LHCN-M2 (cell line): ENCODE results near the gene KRTAP3-1. TPM values are rescaled to one million over a fixed set of nuclear protein-coding genes. Genes with fewer than 3 reads are reported as not detected.

Experiments
- DNase-seq: peaks from one replicate; pipeline ENCODE4 v3.0.0-alpha.2; 2012; ENCODE audit warnings: low read depth
- total RNA-seq: library from RNA; depleted of rRNA; stranded (reverse); fragments of >200 nt; gene quantifications from 2 replicates; pipeline ENCODE4 v1.2.3, GENCODE V29; 2014; rRNA removed

KRTAP3-1 gene
- total RNA-seq, 1 experiment from 2014 or later: not detected

- no peak for DNase-seq
Measured at GRCh38 chr17:40980117-40980516, 28.8 kb downstream of the KRTAP3-1 start.

GRCh38 chr17:40978575-40979151 is 30.3 kb downstream of the KRTAP3-1 start:
- no peak for DNase-seq

- DNase-seq: no peak
Measured at GRCh38 chr17:40975516-40975915, 33.4 kb downstream of the KRTAP3-1 start.

- no peak for DNase-seq
Measured at GRCh38 chr17:40974366-40974765, 34.6 kb downstream of the KRTAP3-1 start.

GRCh38 chr17:40967582-40967981 is 41.3 kb downstream of the KRTAP3-1 start:
- DNase-seq: no peak

- no peak for DNase-seq
Measured at GRCh38 chr17:40966848-40967247, 42.1 kb downstream of the KRTAP3-1 start, which contains the start of gene KRT39. Gene KRT39 (minus strand): TSS chr17:40966948. CDS start chr17:40966856, 92 bp downstream.

GRCh38 chr17:40963838-40964237 is 45.1 kb downstream of the KRTAP3-1 start:
- no peak for DNase-seq

- no peak for DNase-seq
Measured at GRCh38 chr17:40962059-40962561, 46.8 kb downstream of the KRTAP3-1 start.

GRCh38 chr17:40961591-40961990 is 47.3 kb downstream of the KRTAP3-1 start:
- DNase-seq: no peak

GRCh38 chr17:40960144-40960543 is 48.8 kb downstream of the KRTAP3-1 start:
- no peak for DNase-seq

Other genes with a start within 250 kb of the KRTAP3-1 start
- gene KRT26, start 236.9 kb downstream of the KRTAP3-1 start, total RNA-seq: not detected in 2 replicates
- not detected in 2 replicates for gene KRT27, start 226.6 kb downstream of the KRTAP3-1 start, total RNA-seq
- gene KRT28, start 209.2 kb downstream of the KRTAP3-1 start, total RNA-seq: not detected in 2 replicates
- gene KRT10, start 186.5 kb downstream of the KRTAP3-1 start, total RNA-seq: 20.1 and 33.0 TPM in 2 replicates
- not detected in 2 replicates for gene KRT12, start 141.9 kb downstream of the KRTAP3-1 start, total RNA-seq
- not detected in 2 replicates for gene KRT20, start 123.9 kb downstream of the KRTAP3-1 start, total RNA-seq
- gene KRT23, start 71.5 kb downstream of the KRTAP3-1 start, total RNA-seq: not detected in 2 replicates
- not detected in 2 replicates for gene KRT39, start 42.2 kb downstream of the KRTAP3-1 start, total RNA-seq
- gene KRT40, start 24.8 kb downstream of the KRTAP3-1 start, total RNA-seq: not detected in 2 replicates
- not detected in 2 replicates for gene KRTAP3-3, start 15.0 kb downstream of the KRTAP3-1 start, total RNA-seq
- not detected in 2 replicates for gene KRTAP3-2, start 9.2 kb downstream of the KRTAP3-1 start, total RNA-seq
- 2.8 and 6.0 TPM in 2 replicates for gene KRTAP1-5, start 18.1 kb upstream of the KRTAP3-1 start, total RNA-seq
- not detected in 2 replicates for gene KRTAP1-4, start 21.1 kb upstream of the KRTAP3-1 start, total RNA-seq
- gene KRTAP1-3, start 25.7 kb upstream of the KRTAP3-1 start, total RNA-seq: not detected in 2 replicates
- not detected in 2 replicates for gene KRTAP1-1, start 32.3 kb upstream of the KRTAP3-1 start, total RNA-seq
- not detected in 2 replicates for gene KRTAP2-1, start 38.2 kb upstream of the KRTAP3-1 start, total RNA-seq
- gene KRTAP2-2, start 46.1 kb upstream of the KRTAP3-1 start, total RNA-seq: not detected in 2 replicates
- 0.80 and 3.4 TPM in 2 replicates for gene KRTAP2-3, start 51.0 kb upstream of the KRTAP3-1 start, total RNA-seq
- gene KRTAP2-4, start 56.8 kb upstream of the KRTAP3-1 start, total RNA-seq: not detected in 2 replicates
- not detected in 2 replicates for gene KRTAP4-7, start 75.0 kb upstream of the KRTAP3-1 start, total RNA-seq
- not detected in 2 replicates for gene KRTAP4-8, start 89.0 kb upstream of the KRTAP3-1 start, total RNA-seq
- not detected in 2 replicates for gene KRTAP4-16, start 93.1 kb upstream of the KRTAP3-1 start, total RNA-seq
- not detected in 2 replicates for gene KRTAP4-9, start 96.3 kb upstream of the KRTAP3-1 start, total RNA-seq
- gene KRTAP4-11, start 109.2 kb upstream of the KRTAP3-1 start, total RNA-seq: not detected in 2 replicates
- not detected in 2 replicates for gene KRTAP4-12, start 115.1 kb upstream of the KRTAP3-1 start, total RNA-seq
- gene KRTAP4-6, start 131.4 kb upstream of the KRTAP3-1 start, total RNA-seq: not detected in 2 replicates
- gene KRTAP4-5, start 140.7 kb upstream of the KRTAP3-1 start, total RNA-seq: not detected in 2 replicates
- gene KRTAP4-4, start 151.6 kb upstream of the KRTAP3-1 start, total RNA-seq: not detected in 2 replicates
- gene KRTAP4-3, start 159.1 kb upstream of the KRTAP3-1 start, total RNA-seq: not detected in 2 replicates
- gene KRTAP4-2, start 169.1 kb upstream of the KRTAP3-1 start, total RNA-seq: not detected in 2 replicates
- gene KRTAP4-1, start 175.8 kb upstream of the KRTAP3-1 start, total RNA-seq: not detected in 2 replicates
- gene KRTAP9-1, start 180.8 kb upstream of the KRTAP3-1 start, total RNA-seq: not detected in 2 replicates
- gene KRTAP9-2, start 217.5 kb upstream of the KRTAP3-1 start, total RNA-seq: not detected in 2 replicates
- gene KRTAP9-3, start 223.3 kb upstream of the KRTAP3-1 start, total RNA-seq: not detected in 2 replicates
- not detected in 2 replicates for gene KRTAP9-8, start 228.9 kb upstream of the KRTAP3-1 start, total RNA-seq
- not detected in 2 replicates for gene KRTAP9-4, start 240.6 kb upstream of the KRTAP3-1 start, total RNA-seq
- not detected in 2 replicates for gene KRTAP9-9, start 246.3 kb upstream of the KRTAP3-1 start, total RNA-seq